HCT116 (cell line): ENCODE results near the gene P2RY14.

Experiments
- EZH2 ChIP-seq: fragments of 200-600 bp; sonication (generic); IDR thresholded peaks from 2 replicates; pipeline ENCODE4 v1.6.1; 2017; ENCODE audit warnings: antibody characterized with exemption, mixed run types
- EZH2phosphoT487 ChIP-seq: fragments of 200-600 bp; IDR thresholded peaks from 2 replicates; pipeline ENCODE4 v1.6.1; 2018; ENCODE audit warnings: antibody characterized with exemption, borderline replicate concordance
- POLR2A ChIP-seq: IDR thresholded peaks from 2 replicates; pipeline ENCODE4 v1.7.0; 2011; ENCODE audit warnings: borderline replicate concordance; ENCODE audit not compliant: insufficient read depth, insufficient read length; ENCODE audit errors: extremely low read depth
- RAD21 ChIP-seq: IDR thresholded peaks from 2 replicates; pipeline ENCODE4 v1.6.1; 2012; ENCODE audit warnings: low read depth, mild to moderate bottlenecking
- TF ChIP-seq, protein P1 (sequence below), 3 experiments: fragments of 200-600 bp in 1 of 3; sonication (generic) in 1 of 3; IDR thresholded peaks in 2 of 3; conservative IDR thresholded peaks in 1 of 3; 2 replicates each; pipeline ENCODE4 v1.5.1; 2012 to 2017; ENCODE audit warnings: low read depth in 2 of 3, low read length in 2 of 3, antibody characterized with exemption in 1 of 3, borderline replicate concordance in 1 of 3, control low read depth in 1 of 3, mild to moderate bottlenecking in 1 of 3, mixed read lengths in 1 of 3, mixed run types in 1 of 3, moderate library complexity in 1 of 3; ENCODE audit not compliant: insufficient read depth in 1 of 3
- TF ChIP-seq, protein P2 (sequence below): IDR thresholded peaks from 2 replicates; pipeline ENCODE4 v1.6.1; 2012

DNA sequence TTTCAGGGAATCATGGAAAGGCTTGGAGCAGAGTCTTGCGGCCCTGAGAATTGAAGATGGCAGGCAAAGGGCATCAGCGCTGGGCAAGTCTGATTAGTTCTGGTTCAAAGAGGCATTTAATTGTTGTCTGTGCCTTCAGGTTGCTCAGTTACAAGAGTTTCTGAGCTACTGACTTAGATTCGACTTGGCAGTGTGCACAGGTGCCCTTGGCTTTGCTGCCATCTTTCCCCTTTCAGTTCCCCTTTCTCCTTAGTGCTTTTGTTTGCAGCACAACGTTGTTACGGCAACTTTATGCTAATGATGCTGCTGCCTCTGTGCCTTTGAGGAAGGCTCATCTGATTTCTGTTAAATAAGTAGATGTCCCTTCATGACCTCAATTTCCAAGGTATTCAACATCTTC lies 12.5 kb downstream of the P2RY14 start:
- TF ChIP-seq EZH2phosphoT487 (no peak), RAD21 (no peak), EZH2 (no peak), POLR2A (no peak)
- TF ChIP-seq, protein P1, sequence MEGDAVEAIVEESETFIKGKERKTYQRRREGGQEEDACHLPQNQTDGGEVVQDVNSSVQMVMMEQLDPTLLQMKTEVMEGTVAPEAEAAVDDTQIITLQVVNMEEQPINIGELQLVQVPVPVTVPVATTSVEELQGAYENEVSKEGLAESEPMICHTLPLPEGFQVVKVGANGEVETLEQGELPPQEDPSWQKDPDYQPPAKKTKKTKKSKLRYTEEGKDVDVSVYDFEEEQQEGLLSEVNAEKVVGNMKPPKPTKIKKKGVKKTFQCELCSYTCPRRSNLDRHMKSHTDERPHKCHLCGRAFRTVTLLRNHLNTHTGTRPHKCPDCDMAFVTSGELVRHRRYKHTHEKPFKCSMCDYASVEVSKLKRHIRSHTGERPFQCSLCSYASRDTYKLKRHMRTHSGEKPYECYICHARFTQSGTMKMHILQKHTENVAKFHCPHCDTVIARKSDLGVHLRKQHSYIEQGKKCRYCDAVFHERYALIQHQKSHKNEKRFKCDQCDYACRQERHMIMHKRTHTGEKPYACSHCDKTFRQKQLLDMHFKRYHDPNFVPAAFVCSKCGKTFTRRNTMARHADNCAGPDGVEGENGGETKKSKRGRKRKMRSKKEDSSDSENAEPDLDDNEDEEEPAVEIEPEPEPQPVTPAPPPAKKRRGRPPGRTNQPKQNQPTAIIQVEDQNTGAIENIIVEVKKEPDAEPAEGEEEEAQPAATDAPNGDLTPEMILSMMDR (IDR thresholded peaks at IDR 0.05 in 2 of 3, conservative IDR thresholded peaks at IDR 0.05 in 1 of 3; ENCODE audit: borderline replicate concordance in 1 of 3, insufficient read depth in 1 of 3, low read depth in 2 of 3, low read length in 2 of 3): no peak
- TF ChIP-seq, protein P2, sequence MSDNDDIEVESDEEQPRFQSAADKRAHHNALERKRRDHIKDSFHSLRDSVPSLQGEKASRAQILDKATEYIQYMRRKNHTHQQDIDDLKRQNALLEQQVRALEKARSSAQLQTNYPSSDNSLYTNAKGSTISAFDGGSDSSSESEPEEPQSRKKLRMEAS: no peak
